GM21360 (cell line): ENCODE measurements around the gene DGKQ.

Experiments
- ATAC-seq: cut with Tn5 transposase; IDR thresholded peaks from one replicate; pipeline ENCODE4 v1.9.1; 2021; ENCODE audit warnings: mild to moderate bottlenecking, moderate library complexity; ENCODE audit not compliant: unreplicated experiment

The DGKQ gene

GRCh38 chr4:973431-974397, at the start of gene DGKQ:
Gene DGKQ (minus strand): TSS chr4:973569. CDS start chr4:973482, 87 bp downstream.
- ATAC-seq = peak; percentile 71

GRCh38 chr4:1022739-1023066, 49.3 kb upstream of the DGKQ start:
- no peak for ATAC-seq

GRCh38 chr4:1022051-1022738, 48.8 kb upstream of the DGKQ start:
- ATAC-seq = no peak

GRCh38 chr4:1021386-1022050, 48.1 kb upstream of the DGKQ start:
- ATAC-seq = peak; percentile 50

- no peak for ATAC-seq
Observed at GRCh38 chr4:1019729-1020470, 46.5 kb upstream of the DGKQ start.

- ATAC-seq = no peak
Observed at GRCh38 chr4:1019320-1019719, 46.0 kb upstream of the DGKQ start.

- no peak for ATAC-seq
Observed at GRCh38 chr4:1018147-1019020, 45.0 kb upstream of the DGKQ start.

- no peak for ATAC-seq
Observed at GRCh38 chr4:1017706-1018105, 44.3 kb upstream of the DGKQ start.

GRCh38 chr4:1017211-1017610, 43.8 kb upstream of the DGKQ start:
- ATAC-seq = no peak

GRCh38 chr4:1015746-1016145, 42.4 kb upstream of the DGKQ start:
- no peak for ATAC-seq

- no peak for ATAC-seq
Observed at GRCh38 chr4:1015179-1015578, 41.8 kb upstream of the DGKQ start.

GRCh38 chr4:1014291-1015167, 41.2 kb upstream of the DGKQ start:
- no peak for ATAC-seq

- ATAC-seq = no peak
Observed at GRCh38 chr4:1013225-1014073, 40.1 kb upstream of the DGKQ start.

GRCh38 chr4:1012034-1012739, 38.8 kb upstream of the DGKQ start:
- no peak for ATAC-seq

GRCh38 chr4:1011666-1012033, 38.3 kb upstream of the DGKQ start:
- ATAC-seq = no peak

GRCh38 chr4:1011022-1011665, 37.8 kb upstream of the DGKQ start, which contains the start of gene FGFRL1:
Gene FGFRL1 (plus strand): TSS chr4:1011626. CDS start chr4:1012486, 860 bp downstream.
- ATAC-seq = no peak
